CD4-positive, CD25-positive, alpha-beta regulatory T cell (primary cell): ENCODE results near the gene C11orf71. TPM values are rescaled to one million over a fixed set of nuclear protein-coding genes. Genes with fewer than 3 reads are reported as not detected.

ENCODE experiments used
- ATAC-seq, 2 donors: fragments of 150-1000 bp; cut with Tn5 transposase; one replicate each; pipeline ENCODE4 v1.10.0; 2021; ENCODE audit warnings: low read depth in 2 of 2, moderate number of reproducible peaks in 2 of 2, moderate library complexity in 1 of 2
- DNase-seq, 3 donors: peaks; one replicate each; pipeline versions ENCODE4 v3.0.0 to v3.0.0-alpha.2; 2012 to 2022; ENCODE audit warnings: mixed read lengths in 1 of 3
- H3K27ac ChIP-seq: one replicate; pipeline ENCODE4 v1.7.0; 2013; ENCODE audit warnings: mild to moderate bottlenecking, low read length; ENCODE audit not compliant: insufficient read depth, poor library complexity, severe bottlenecking
- H3K27me3 ChIP-seq: one replicate; pipeline ENCODE4 v1.7.0; 2013; ENCODE audit warnings: low read length; ENCODE audit not compliant: control insufficient read depth, insufficient read depth
- H3K36me3 ChIP-seq: one replicate; pipeline ENCODE4 v1.7.0; 2013; ENCODE audit warnings: mild to moderate bottlenecking, low read length, moderate library complexity; ENCODE audit not compliant: control insufficient read depth, insufficient read depth
- H3K4me1 ChIP-seq: 2 replicates; pipeline ENCODE4 v1.7.0; 2013; ENCODE audit warnings: mild to moderate bottlenecking, low read length; ENCODE audit not compliant: insufficient read depth, control insufficient read depth, poor library complexity, severe bottlenecking
- H3K4me3 ChIP-seq: one replicate; pipeline ENCODE4 v1.7.0; 2013; ENCODE audit warnings: low read depth, mild to moderate bottlenecking, low read length, moderate library complexity
- H3K9me3 ChIP-seq, 2 experiments: 1 replicate in 1 of 2; 2 replicates in 1 of 2; pipeline ENCODE4 v1.7.0; 2013; ENCODE audit warnings: low read length in 2 of 2, mild to moderate bottlenecking in 1 of 2, moderate library complexity in 1 of 2; ENCODE audit not compliant: control insufficient read depth in 2 of 2
- H3K27ac Mint-ChIP-seq, 3 donors: one replicate each; pipeline ENCODE4 v1.8.0; 2020 to 2022; ENCODE audit warnings: mild to moderate bottlenecking in 3 of 3, mixed read lengths in 3 of 3, moderate library complexity in 2 of 3
- H3K27me3 Mint-ChIP-seq: one replicate; pipeline ENCODE4 v1.8.0; 2022; ENCODE audit warnings: mild to moderate bottlenecking, mixed read lengths
- H3K36me3 Mint-ChIP-seq: one replicate; pipeline ENCODE4 v1.8.0; 2020; ENCODE audit warnings: mixed read lengths
- H3K4me1 Mint-ChIP-seq, 4 donors: one replicate each; pipeline ENCODE4 v1.8.0; 2020 to 2022; ENCODE audit warnings: mixed read lengths in 4 of 4, mild to moderate bottlenecking in 1 of 4
- H3K4me3 Mint-ChIP-seq, 4 donors: one replicate each; pipeline ENCODE4 v1.8.0; 2020 to 2022; ENCODE audit warnings: mild to moderate bottlenecking in 4 of 4, mixed read lengths in 4 of 4, moderate library complexity in 3 of 4
- H3K9me3 Mint-ChIP-seq, 7 donors: one replicate each; pipeline ENCODE4 v1.8.0; 2020 to 2022; ENCODE audit warnings: mixed read lengths in 7 of 7, mild to moderate bottlenecking in 3 of 7, moderate library complexity in 2 of 7
- polyA plus RNA-seq, 4 donors: library from polyadenylated mRNA; unstranded; fragments of 300-500 nt; fragmentation: Illumina TruSeq; gene quantifications; one replicate each; pipeline ENCODE4 v1.2.3, GENCODE V29; 2021
- total RNA-seq: library from RNA; stranded (reverse); gene quantifications from one replicate; pipeline ENCODE4 v1.2.3, GENCODE V29; 2022

The C11orf71 gene
- total RNA-seq: 15.4 TPM
- 10 to 100 TPM; 11.4 to 17.2 (median 16.0) TPM for polyA plus RNA-seq

DNA sequence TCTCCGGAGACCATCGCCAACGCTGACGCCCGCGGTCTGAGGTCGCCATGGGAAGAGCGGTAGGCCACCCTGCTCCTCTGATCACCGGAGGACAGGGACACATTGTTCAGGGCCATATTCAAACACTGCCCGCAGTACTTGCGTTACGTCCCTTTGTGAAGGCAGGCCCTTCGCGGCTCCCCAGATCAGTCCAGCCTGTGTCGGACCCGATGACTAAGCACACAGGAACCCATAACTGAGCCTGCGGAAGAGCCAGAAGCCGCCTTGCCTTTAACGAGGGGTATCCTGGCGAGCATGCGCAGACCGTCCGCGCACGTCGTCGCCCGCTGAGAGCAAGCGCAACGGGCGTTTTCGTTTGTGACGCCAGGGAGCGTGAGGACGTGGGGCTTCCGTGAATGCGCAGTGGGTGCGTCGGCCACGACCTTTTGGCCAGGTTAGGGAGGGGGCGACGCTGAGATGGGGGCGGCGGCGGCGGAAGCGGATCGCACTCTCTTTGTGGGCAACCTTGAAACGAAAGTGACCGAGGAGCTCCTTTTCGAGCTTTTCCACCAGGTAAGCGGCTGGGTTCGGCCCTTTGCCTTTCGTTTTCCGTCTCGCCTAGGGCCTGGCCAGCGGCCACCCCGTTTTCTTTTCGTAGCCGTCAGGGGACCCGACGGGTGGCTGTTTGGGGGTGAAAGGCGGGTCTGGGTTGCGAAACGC is at the start of gene C11orf71, which contains the start of gene RBM7:
Gene C11orf71 (minus strand): TSS at position 296 of the 699 bp plus-strand sequence. CDS start 180 bp downstream, at position 116.
Gene RBM7 (plus strand): TSS at position 451 of the 699 bp plus-strand sequence. CDS start 6 bp downstream, at position 457.
- DNase-seq: peak; percentile 97 to 99 (median 98)
- peaks cover 17% of the 10 kb centered on the region for H3K36me3 Mint-ChIP-seq
- peak within 1 kb of the TSS; percentile 100 for H3K4me3 ChIP-seq
- H3K9me3 ChIP-seq: no peaks in the 10 kb centered on the region
- H3K9me3 Mint-ChIP-seq: no peaks in the 10 kb centered on the region
- no peaks in the 10 kb centered on the region for H3K27me3 ChIP-seq
- peaks cover 40 to 77% (median 46%) of the 10 kb centered on the region in 4 donors for H3K4me1 Mint-ChIP-seq
- H3K27ac ChIP-seq: peak within 1 kb of the TSS; percentile 97
- H3K27ac Mint-ChIP-seq: peak within 1 kb of the TSS; percentile 99
- peaks cover 44% of the 10 kb centered on the region for H3K4me1 ChIP-seq
- H3K27me3 Mint-ChIP-seq: no peaks in the 10 kb centered on the region
- H3K4me3 Mint-ChIP-seq: peak within 1 kb of the TSS; percentile 96 to 98 (median 96)
- ATAC-seq: peak; percentile 91 to 93
- H3K36me3 ChIP-seq: peaks cover 9% of the 10 kb centered on the region

DNA sequence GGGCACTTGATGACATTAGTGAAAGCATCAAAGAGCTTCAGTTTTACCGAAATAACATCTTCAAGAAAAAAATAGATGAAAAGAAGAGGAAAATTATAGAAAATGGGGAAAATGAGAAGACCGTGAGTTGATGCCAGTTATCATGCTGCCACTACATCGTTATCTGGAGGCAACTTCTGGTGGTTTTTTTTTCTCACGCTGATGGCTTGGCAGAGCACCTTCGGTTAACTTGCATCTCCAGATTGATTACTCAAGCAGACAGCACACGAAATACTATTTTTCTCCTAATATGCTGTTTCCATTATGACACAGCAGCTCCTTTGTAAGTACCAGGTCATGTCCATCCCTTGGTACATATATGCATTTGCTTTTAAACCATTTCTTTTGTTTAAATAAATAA is 49.5 kb upstream of the C11orf71 start:
- DNase-seq (no peak), ATAC-seq (no peak)
- no peaks in the 10 kb centered on the region for H3K27me3 Mint-ChIP-seq
- H3K9me3 Mint-ChIP-seq: no peaks in the 10 kb centered on the region
- Histone ChIP-seq H3K9me3 (no peaks in the 10 kb centered on the region), H3K27me3 (no peaks in the 10 kb centered on the region), H3K36me3 (peaks cover 50% of the 10 kb centered on the region), H3K4me1 (no peaks in the 10 kb centered on the region), H3K4me3 (no peak overlapping the region), H3K27ac (no peak overlapping the region)
- no peak overlapping the region for H3K27ac Mint-ChIP-seq
- peaks cover 11 to 21% (median 14%) of the 10 kb centered on the region in 4 donors for H3K4me1 Mint-ChIP-seq
- H3K36me3 Mint-ChIP-seq: peaks cover 37% of the 10 kb centered on the region
- H3K4me3 Mint-ChIP-seq: no peak overlapping the region

DNA sequence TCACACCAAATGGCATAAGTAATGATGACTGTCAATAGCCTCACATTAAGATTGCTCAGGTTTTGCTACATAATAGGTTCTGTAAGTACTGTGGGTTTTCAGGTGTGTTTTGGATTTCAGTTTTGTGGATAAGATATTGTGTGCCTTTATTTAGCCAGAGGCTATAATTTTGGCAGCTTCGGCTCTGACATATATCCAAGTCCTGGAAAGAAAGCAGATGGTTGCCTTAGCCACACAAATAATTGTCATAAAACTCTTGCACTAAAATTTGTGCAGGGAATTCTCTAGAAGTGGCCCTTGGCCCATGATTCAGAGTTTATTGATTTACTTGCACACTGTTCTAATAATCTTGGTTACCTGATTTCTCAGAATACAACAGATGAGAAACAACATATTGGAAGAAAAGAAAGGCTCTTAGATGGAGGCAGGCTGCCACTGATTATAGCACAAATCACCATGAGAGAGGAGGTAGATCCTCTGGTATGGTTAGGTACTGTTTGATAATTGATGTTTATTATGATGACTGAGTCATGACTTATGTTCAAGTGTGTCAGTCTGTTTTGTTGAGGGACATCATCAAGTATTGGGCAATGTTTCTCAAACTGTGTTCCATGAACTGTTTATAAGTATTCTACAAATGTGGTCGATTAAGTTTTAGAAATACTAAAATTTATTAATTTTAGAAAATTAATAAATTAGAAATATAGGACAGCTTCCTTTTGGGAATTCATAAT is 48.6 kb upstream of the C11orf71 start:
- peaks cover 15 to 30% (median 20%) of the 10 kb centered on the region in 4 donors for H3K4me1 Mint-ChIP-seq
- Histone ChIP-seq H3K4me1 (no peaks in the 10 kb centered on the region), H3K27ac (no peak overlapping the region), H3K27me3 (no peaks in the 10 kb centered on the region), H3K36me3 (peaks cover 58% of the 10 kb centered on the region), H3K4me3 (no peak overlapping the region), H3K9me3 (no peaks in the 10 kb centered on the region)
- no peak overlapping the region for H3K27ac Mint-ChIP-seq
- H3K4me3 Mint-ChIP-seq: no peak overlapping the region
- peaks cover 42% of the 10 kb centered on the region for H3K36me3 Mint-ChIP-seq
- DNase-seq: no peak
- H3K27me3 Mint-ChIP-seq: no peaks in the 10 kb centered on the region
- no peaks in the 10 kb centered on the region for H3K9me3 Mint-ChIP-seq
- ATAC-seq: no peak

GRCh38 chr11:114447892-114448291 is 47.6 kb upstream of the C11orf71 start:
- Histone ChIP-seq H3K36me3 (peaks cover 56% of the 10 kb centered on the region), H3K27me3 (no peaks in the 10 kb centered on the region), H3K9me3 (no peaks in the 10 kb centered on the region), H3K4me3 (no peak overlapping the region), H3K4me1 (no peaks in the 10 kb centered on the region), H3K27ac (no peak overlapping the region)
- H3K4me3 Mint-ChIP-seq: no peak overlapping the region
- peaks cover 21 to 36% (median 23%) of the 10 kb centered on the region in 4 donors for H3K4me1 Mint-ChIP-seq
- H3K27me3 Mint-ChIP-seq: no peaks in the 10 kb centered on the region
- no peak for ATAC-seq
- no peaks in the 10 kb centered on the region for H3K9me3 Mint-ChIP-seq
- no peak for DNase-seq
- peaks cover 34% of the 10 kb centered on the region for H3K36me3 Mint-ChIP-seq
- no peak overlapping the region for H3K27ac Mint-ChIP-seq

DNA sequence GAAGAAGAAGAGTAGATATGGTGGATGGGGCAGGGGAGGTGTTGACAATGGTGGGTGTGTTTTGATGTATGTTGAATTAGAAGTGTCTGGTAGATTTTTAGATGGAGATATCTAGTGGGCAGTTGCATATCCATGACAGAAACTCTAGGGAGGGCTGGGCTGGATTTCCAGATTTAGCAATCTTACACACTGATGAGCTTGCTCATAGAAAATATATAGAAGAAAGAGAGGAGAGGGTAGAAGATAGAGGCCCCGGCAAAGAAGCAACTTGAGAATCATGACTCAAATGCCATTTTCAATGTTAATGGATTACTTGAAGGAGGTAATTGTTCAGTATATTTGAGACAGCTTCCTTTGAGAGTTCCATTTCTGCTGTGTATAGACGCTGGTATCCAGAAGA is 47.1 kb upstream of the C11orf71 start:
- H3K27me3 Mint-ChIP-seq: no peaks in the 10 kb centered on the region
- no peak for DNase-seq
- H3K4me3 ChIP-seq: no peak overlapping the region
- H3K4me1 ChIP-seq: peaks cover 4% of the 10 kb centered on the region
- peaks cover 34% of the 10 kb centered on the region for H3K36me3 Mint-ChIP-seq
- no peaks in the 10 kb centered on the region for H3K9me3 Mint-ChIP-seq
- no peak overlapping the region for H3K4me3 Mint-ChIP-seq
- no peaks in the 10 kb centered on the region for H3K27me3 ChIP-seq
- no peak overlapping the region for H3K27ac ChIP-seq
- ATAC-seq: no peak
- peaks cover 56% of the 10 kb centered on the region for H3K36me3 ChIP-seq
- H3K27ac Mint-ChIP-seq: peak overlapping the region in 1 of 3 donors; percentile 11
- no peaks in the 10 kb centered on the region for H3K9me3 ChIP-seq
- peaks cover 21 to 37% (median 24%) of the 10 kb centered on the region in 4 donors for H3K4me1 Mint-ChIP-seq

DNA sequence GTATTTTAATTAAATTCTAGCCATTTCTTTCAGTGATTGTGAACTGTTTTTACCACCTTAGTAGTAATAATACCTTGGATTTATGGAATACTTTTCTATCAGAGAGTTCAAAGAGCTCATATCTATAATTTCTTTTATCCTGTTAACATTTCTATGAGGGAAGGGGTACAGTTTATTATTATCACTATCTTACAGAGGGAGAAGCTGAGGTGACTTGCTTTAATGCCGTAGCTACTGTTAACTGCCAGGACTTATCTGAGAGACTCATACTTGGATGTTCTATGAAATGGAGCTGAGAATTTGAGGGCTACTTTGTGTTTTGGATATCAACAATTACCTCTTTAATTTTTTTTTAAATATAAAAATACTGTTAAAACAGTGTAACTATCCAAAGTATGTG is 42.2 kb upstream of the C11orf71 start:
- Histone ChIP-seq H3K4me3 (no peak overlapping the region), H3K4me1 (peaks cover 36% of the 10 kb centered on the region), H3K27me3 (no peaks in the 10 kb centered on the region), H3K27ac (no peak overlapping the region), H3K9me3 (no peaks in the 10 kb centered on the region), H3K36me3 (peaks cover 26% of the 10 kb centered on the region)
- H3K4me1 Mint-ChIP-seq: peaks cover 40 to 64% (median 51%) of the 10 kb centered on the region in 4 donors
- ATAC-seq: no peak
- H3K27ac Mint-ChIP-seq: no peak overlapping the region
- peak overlapping the region in 2 of 4 donors; percentile 11 to 22 for H3K4me3 Mint-ChIP-seq
- H3K9me3 Mint-ChIP-seq: no peaks in the 10 kb centered on the region
- H3K36me3 Mint-ChIP-seq: peaks cover 27% of the 10 kb centered on the region
- DNase-seq: no peak
- H3K27me3 Mint-ChIP-seq: no peaks in the 10 kb centered on the region

GRCh38 chr11:114441921-114442320 is 41.6 kb upstream of the C11orf71 start:
- peak overlapping the region; percentile 2 to 59 (median 28) for H3K4me3 Mint-ChIP-seq
- no peaks in the 10 kb centered on the region for H3K27me3 Mint-ChIP-seq
- ATAC-seq: no peak
- no peak overlapping the region for H3K27ac Mint-ChIP-seq
- Histone ChIP-seq H3K4me1 (peaks cover 36% of the 10 kb centered on the region), H3K27me3 (no peaks in the 10 kb centered on the region), H3K9me3 (no peaks in the 10 kb centered on the region), H3K27ac (no peak overlapping the region), H3K4me3 (no peak overlapping the region), H3K36me3 (peaks cover 23% of the 10 kb centered on the region)
- H3K9me3 Mint-ChIP-seq: no peaks in the 10 kb centered on the region
- DNase-seq: no peak
- H3K36me3 Mint-ChIP-seq: peaks cover 21% of the 10 kb centered on the region
- peaks cover 40 to 59% (median 49%) of the 10 kb centered on the region in 4 donors for H3K4me1 Mint-ChIP-seq
